Cardiac muscle cell (in vitro differentiated cells and primary cell): ENCODE measurements around the gene ITGA3. TPM values are rescaled to one million over a fixed set of nuclear protein-coding genes. Genes with fewer than 3 reads are reported as not detected.

Source experiments
- DNase-seq, 2 donors: peaks; one replicate each; pipeline versions ENCODE4 v3.0.0 to v3.0.0-alpha.2; 2010 to 2017; ENCODE audit warnings: low read depth in 1 of 2, low spot score in 1 of 2
- H3K27ac ChIP-seq: fragments of 200-600 bp; sonication (generic); 2 replicates; pipeline ENCODE4 v1.5.1; 2016
- H3K27me3 ChIP-seq: fragments of 200-600 bp; sonication (generic); 2 replicates; pipeline ENCODE4 v1.6.0; 2016; ENCODE audit warnings: control low read depth
- H3K36me3 ChIP-seq: fragments of 200-600 bp; sonication (generic); 2 replicates; pipeline ENCODE4 v1.5.1; 2016; ENCODE audit warnings: control low read depth
- H3K4me1 ChIP-seq: fragments of 200-600 bp; sonication (generic); 2 replicates; pipeline ENCODE4 v1.8.1; 2017; ENCODE audit warnings: low read depth, mild to moderate bottlenecking, mixed run types
- H3K4me3 ChIP-seq: fragments of 200-600 bp; sonication (generic); 2 replicates; pipeline ENCODE4 v1.5.1; 2016; ENCODE audit warnings: mild to moderate bottlenecking
- H3K9me3 ChIP-seq: fragments of 200-600 bp; sonication (generic); 2 replicates; pipeline ENCODE4 v1.5.1; 2017; ENCODE audit warnings: low read depth, mild to moderate bottlenecking, control low read depth
- CTCF ChIP-seq: IDR thresholded peaks from 2 replicates; pipeline ENCODE4 v1.5.1; 2012; ENCODE audit warnings: low read depth, mild to moderate bottlenecking, low read length
- polyA plus RNA-seq: library from polyadenylated mRNA; unstranded; fragments of >200 nt; fragmentation: Nextera tagmentation; extraction: Ambion mirVana; gene quantifications from 2 replicates; pipeline ENCODE4 v1.2.1, GENCODE V29; 2016
- total RNA-seq: library from RNA; depleted of rRNA; stranded (reverse); fragments of >200 nt; gene quantifications from 2 replicates; pipeline ENCODE4 v1.2.3, GENCODE V29; 2016

Gene ITGA3
- total and polyA plus RNA-seq, 2 experiments from 2014 or later = 20.5 to 41.9 TPM

- no peak for DNase-seq
- no peak overlapping the region for H3K27ac ChIP-seq
- H3K4me3 ChIP-seq = no peak overlapping the region
- H3K9me3 ChIP-seq = no peaks in the 10 kb centered on the region
- no peak for TF ChIP-seq CTCF
- H3K27me3 ChIP-seq = no peaks in the 10 kb centered on the region
- no peaks in the 10 kb centered on the region for H3K36me3 ChIP-seq
- no peaks in the 10 kb centered on the region for H3K4me1 ChIP-seq
Measured at GRCh38 chr17:50047083-50047482, 8.8 kb upstream of the ITGA3 start.

GRCh38 chr17:50047488-50048126 is 8.3 kb upstream of the ITGA3 start:
- H3K27ac ChIP-seq = no peak overlapping the region
- no peaks in the 10 kb centered on the region for H3K4me1 ChIP-seq
- DNase-seq = peak in 1 of 2 donors; percentile 60
- H3K4me3 ChIP-seq = no peak overlapping the region
- H3K9me3 ChIP-seq = no peaks in the 10 kb centered on the region
- no peak for TF ChIP-seq CTCF
- no peaks in the 10 kb centered on the region for H3K36me3 ChIP-seq
- no peaks in the 10 kb centered on the region for H3K27me3 ChIP-seq

GRCh38 chr17:50048146-50048720 is 7.7 kb upstream of the ITGA3 start:
- Histone ChIP-seq H3K27me3 (no peaks in the 10 kb centered on the region), H3K9me3 (no peaks in the 10 kb centered on the region), H3K36me3 (no peaks in the 10 kb centered on the region), H3K4me3 (no peak overlapping the region), H3K4me1 (peaks cover 3% of the 10 kb centered on the region), H3K27ac (no peak overlapping the region)
- TF ChIP-seq CTCF = no peak
- peak in 1 of 2 donors; percentile 56 for DNase-seq

- TF ChIP-seq CTCF = no peak
- H3K27ac ChIP-seq = no peak overlapping the region
- no peaks in the 10 kb centered on the region for H3K27me3 ChIP-seq
- H3K9me3 ChIP-seq = no peaks in the 10 kb centered on the region
- H3K4me1 ChIP-seq = peaks cover 9% of the 10 kb centered on the region
- H3K36me3 ChIP-seq = no peaks in the 10 kb centered on the region
- no peak overlapping the region for H3K4me3 ChIP-seq
- no peak for DNase-seq
Measured at GRCh38 chr17:50048988-50049387, 6.9 kb upstream of the ITGA3 start.

- no peak overlapping the region for H3K4me3 ChIP-seq
- peaks cover 9% of the 10 kb centered on the region for H3K4me1 ChIP-seq
- H3K27ac ChIP-seq = no peak overlapping the region
- no peaks in the 10 kb centered on the region for H3K9me3 ChIP-seq
- H3K36me3 ChIP-seq = no peaks in the 10 kb centered on the region
- no peak for DNase-seq
- H3K27me3 ChIP-seq = no peaks in the 10 kb centered on the region
- TF ChIP-seq CTCF = no peak
Measured at GRCh38 chr17:50049636-50050035, 6.3 kb upstream of the ITGA3 start.
